Stimulated activated memory B cell treated with anti-CD40 and anti-IgM and Interleukin-4, amounts not matched to agents 10 μg/mL and 1 μg/mL and 100 μg/mL, for 72 hours (primary cell): ENCODE measurements around the gene GTPBP10.
"Not testable (repeated sequence)": the region's sequence is repeated elsewhere in the genome, so short reads cannot be mapped to it uniquely, and the experiment has no call there.

Experiments
- ATAC-seq: fragments of 150-1000 bp; cut with Tn5 transposase; 2 replicates; pipeline ENCODE4 v1.10.0; 2021
- H3K27ac Mint-ChIP-seq: one replicate; pipeline ENCODE4 v1.8.0; 2022; ENCODE audit warnings: mild to moderate bottlenecking, mixed read lengths
- H3K27me3 Mint-ChIP-seq: one replicate; pipeline ENCODE4 v1.8.0; 2022; ENCODE audit warnings: mixed read lengths
- H3K36me3 Mint-ChIP-seq: one replicate; pipeline ENCODE4 v1.8.0; 2022; ENCODE audit warnings: mixed read lengths
- H3K4me1 Mint-ChIP-seq: one replicate; pipeline ENCODE4 v1.8.0; 2022; ENCODE audit warnings: mixed read lengths
- H3K4me3 Mint-ChIP-seq: one replicate; pipeline ENCODE4 v1.8.0; 2022; ENCODE audit warnings: mild to moderate bottlenecking, moderate library complexity, mixed read lengths
- H3K9me3 Mint-ChIP-seq: one replicate; pipeline ENCODE4 v1.8.0; 2022; ENCODE audit warnings: mixed read lengths

Gene GTPBP10

GRCh38 chr7:90346336-90347125, at the start of gene GTPBP10:
Gene GTPBP10 (plus strand): TSS chr7:90346716. CDS start chr7:90346742, 26 bp downstream.
- Mint-ChIP-seq H3K27ac (peak within 1 kb of the TSS; percentile 99), H3K4me3 (peak within 1 kb of the TSS; percentile 92), H3K27me3 (no peaks in the 10 kb centered on the region), H3K4me1 (peaks cover 22% of the 10 kb centered on the region), H3K36me3 (peaks cover 22% of the 10 kb centered on the region), H3K9me3 (peaks cover 5% of the 10 kb centered on the region)
- peak; percentile 96 for ATAC-seq

- Mint-ChIP-seq H3K4me1 (no peaks in the 10 kb centered on the region), H3K27me3 (peaks cover 4% of the 10 kb centered on the region)
- ATAC-seq: peak; percentile 60
Measured at GRCh38 chr7:90298145-90299038, 48.1 kb upstream of the GTPBP10 start.

GRCh38 chr7:90303241-90303640, 43.3 kb upstream of the GTPBP10 start:
- H3K27ac Mint-ChIP-seq: no peak overlapping the region
- H3K4me3 Mint-ChIP-seq: no peak overlapping the region
- H3K9me3 Mint-ChIP-seq: no peaks in the 10 kb centered on the region
- no peaks in the 10 kb centered on the region for H3K4me1 Mint-ChIP-seq
- no peaks in the 10 kb centered on the region for H3K27me3 Mint-ChIP-seq
- no peaks in the 10 kb centered on the region for H3K36me3 Mint-ChIP-seq
- no peak for ATAC-seq

More at GRCh38 chr7:90298145-90299038, 48.1 kb upstream of the GTPBP10 start:
- Mint-ChIP-seq H3K4me3 (no peak overlapping the region), H3K36me3 (peaks cover 3% of the 10 kb centered on the region), H3K9me3 (peaks cover 4% of the 10 kb centered on the region), H3K27ac (no peak overlapping the region)

GRCh38 chr7:90309872-90310271, 36.6 kb upstream of the GTPBP10 start:
- Mint-ChIP-seq H3K4me1 (no peaks in the 10 kb centered on the region), H3K27me3 (peaks cover 26% of the 10 kb centered on the region), H3K27ac (no peak overlapping the region), H3K4me3 (no peak overlapping the region), H3K9me3 (no peaks in the 10 kb centered on the region), H3K36me3 (no peaks in the 10 kb centered on the region)
- ATAC-seq: no peak

GRCh38 chr7:90311175-90311574, 35.3 kb upstream of the GTPBP10 start:
- Mint-ChIP-seq H3K27me3 (peaks cover 33% of the 10 kb centered on the region), H3K9me3 (no peaks in the 10 kb centered on the region), H3K36me3 (no peaks in the 10 kb centered on the region)

GRCh38 chr7:90312745-90313144, 33.8 kb upstream of the GTPBP10 start:
- Mint-ChIP-seq H3K27me3 (peaks cover 35% of the 10 kb centered on the region), H3K9me3 (no peaks in the 10 kb centered on the region), H3K4me1 (no peaks in the 10 kb centered on the region), H3K4me3 (no peak overlapping the region), H3K27ac (no peak overlapping the region), H3K36me3 (no peaks in the 10 kb centered on the region)
- ATAC-seq: no peak

More at GRCh38 chr7:90311175-90311574, 35.3 kb upstream of the GTPBP10 start:
- Mint-ChIP-seq H3K4me1 (no peaks in the 10 kb centered on the region), H3K4me3 (no peak overlapping the region), H3K27ac (no peak overlapping the region)
- ATAC-seq: no peak

- no peaks in the 10 kb centered on the region for H3K9me3 Mint-ChIP-seq
- H3K4me3 Mint-ChIP-seq: no peak overlapping the region
- H3K27me3 Mint-ChIP-seq: peaks cover 42% of the 10 kb centered on the region
- H3K4me1 Mint-ChIP-seq: no peaks in the 10 kb centered on the region
- no peaks in the 10 kb centered on the region for H3K36me3 Mint-ChIP-seq
- no peak overlapping the region for H3K27ac Mint-ChIP-seq
- ATAC-seq: no peak
Measured at GRCh38 chr7:90313907-90314306, 32.6 kb upstream of the GTPBP10 start.

- Mint-ChIP-seq H3K4me3 (no peak overlapping the region), H3K9me3 (no peaks in the 10 kb centered on the region), H3K36me3 (no peaks in the 10 kb centered on the region), H3K27me3 (peaks cover 57% of the 10 kb centered on the region), H3K4me1 (no peaks in the 10 kb centered on the region), H3K27ac (no peak overlapping the region)
- ATAC-seq: no peak
Measured at GRCh38 chr7:90320014-90320413, 26.5 kb upstream of the GTPBP10 start.

GRCh38 chr7:90320418-90320800, 26.1 kb upstream of the GTPBP10 start:
- H3K4me1 Mint-ChIP-seq: no peaks in the 10 kb centered on the region
- H3K27ac Mint-ChIP-seq: no peak overlapping the region
- no peaks in the 10 kb centered on the region for H3K9me3 Mint-ChIP-seq
- no peaks in the 10 kb centered on the region for H3K36me3 Mint-ChIP-seq
- H3K4me3 Mint-ChIP-seq: no peak overlapping the region
- no peak for ATAC-seq
- peaks cover 53% of the 10 kb centered on the region for H3K27me3 Mint-ChIP-seq

GRCh38 chr7:90320801-90321494, 25.6 kb upstream of the GTPBP10 start, which contains the start of gene FAM237B:
Gene FAM237B (minus strand): TSS chr7:90321304. CDS start chr7:90319748, 1,556 bp downstream.
- no peaks in the 10 kb centered on the region for H3K4me1 Mint-ChIP-seq
- no peaks in the 10 kb centered on the region for H3K36me3 Mint-ChIP-seq
- no peaks in the 10 kb centered on the region for H3K9me3 Mint-ChIP-seq
- H3K27me3 Mint-ChIP-seq: peaks cover 51% of the 10 kb centered on the region
- H3K27ac Mint-ChIP-seq: no peak within 1 kb of the TSS
- no peak within 1 kb of the TSS for H3K4me3 Mint-ChIP-seq
- no peak for ATAC-seq

GRCh38 chr7:90322837-90323236, 23.7 kb upstream of the GTPBP10 start:
- Mint-ChIP-seq H3K27me3 (peaks cover 49% of the 10 kb centered on the region), H3K4me3 (no peak overlapping the region), H3K36me3 (no peaks in the 10 kb centered on the region), H3K4me1 (no peaks in the 10 kb centered on the region), H3K9me3 (no peaks in the 10 kb centered on the region), H3K27ac (no peak overlapping the region)
- no peak for ATAC-seq

GRCh38 chr7:90326500-90326899, 20.0 kb upstream of the GTPBP10 start:
- H3K27me3 Mint-ChIP-seq: peaks cover 22% of the 10 kb centered on the region
- no peak for ATAC-seq

GRCh38 chr7:90334193-90334843, 12.2 kb upstream of the GTPBP10 start:
- Mint-ChIP-seq H3K4me3 (no peak overlapping the region), H3K9me3 (peaks cover 3% of the 10 kb centered on the region), H3K4me1 (no peaks in the 10 kb centered on the region), H3K27me3 (no peaks in the 10 kb centered on the region), H3K36me3 (no peaks in the 10 kb centered on the region), H3K27ac (no peak overlapping the region)
- no peak for ATAC-seq

More at GRCh38 chr7:90326500-90326899, 20.0 kb upstream of the GTPBP10 start:
- H3K9me3 Mint-ChIP-seq: no peaks in the 10 kb centered on the region
- no peak overlapping the region for H3K4me3 Mint-ChIP-seq
- H3K4me1 Mint-ChIP-seq: no peaks in the 10 kb centered on the region
- no peak overlapping the region for H3K27ac Mint-ChIP-seq
- H3K36me3 Mint-ChIP-seq: no peaks in the 10 kb centered on the region

GRCh38 chr7:90334926-90335325, 11.6 kb upstream of the GTPBP10 start:
- not testable (repeated sequence) for ATAC-seq, H3K27ac Mint-ChIP-seq, H3K36me3 Mint-ChIP-seq, H3K9me3 Mint-ChIP-seq, H3K4me1 Mint-ChIP-seq, H3K4me3 Mint-ChIP-seq, H3K27me3 Mint-ChIP-seq
